COR-L47 (cell line): ENCODE results near the gene ISCA2.
"Not testable (repeated sequence)": the region's sequence is repeated elsewhere in the genome, so short reads cannot be mapped to it uniquely, and the experiment has no call there.

Experiments used
- DNase-seq: peaks from one replicate; lab custom pipeline; 2025; lab: John Stamatoyannopoulos, UW

Gene ISCA2

GRCh38 chr14:74528886-74529285 lies 35.3 kb downstream of the ISCA2 start:
- DNase-seq = no peak

GRCh38 chr14:74531006-74531405 lies 37.4 kb downstream of the ISCA2 start:
- no peak for DNase-seq

- no peak for DNase-seq
Measured at GRCh38 chr14:74531467-74531866, 37.9 kb downstream of the ISCA2 start.

GRCh38 chr14:74532246-74532645 lies 38.7 kb downstream of the ISCA2 start:
- DNase-seq = no peak

GRCh38 chr14:74533576-74533975 lies 40.0 kb downstream of the ISCA2 start:
- DNase-seq = no peak

GRCh38 chr14:74535756-74536325 lies 42.3 kb downstream of the ISCA2 start:
- no peak for DNase-seq

- DNase-seq = not testable (repeated sequence)
Measured at GRCh38 chr14:74536336-74536735, 42.8 kb downstream of the ISCA2 start.

GRCh38 chr14:74538411-74539391 lies 45.1 kb downstream of the ISCA2 start:
- no peak for DNase-seq

GRCh38 chr14:74539503-74539902 lies 45.9 kb downstream of the ISCA2 start:
- DNase-seq = no peak

GRCh38 chr14:74541225-74541624 lies 47.7 kb downstream of the ISCA2 start:
- no peak for DNase-seq

GRCh38 chr14:74542056-74542685 lies 48.6 kb downstream of the ISCA2 start:
- no peak for DNase-seq

- DNase-seq = no peak
Measured at GRCh38 chr14:74543771-74544438, 50.3 kb downstream of the ISCA2 start.

GRCh38 chr14:74545386-74545785 lies 51.8 kb downstream of the ISCA2 start:
- DNase-seq = no peak

- DNase-seq = no peak
Measured at GRCh38 chr14:74546416-74546815, 52.9 kb downstream of the ISCA2 start.
